Esophagus squamous epithelium (tissue), 4 donors: ENCODE measurements around the gene CMTM8.

Experiments
- POLR2A ChIP-seq, 4 donors: fragments of 450-650 bp; IDR thresholded peaks; one replicate each; pipeline ENCODE4 v1.6.1; 2017; ENCODE audit warnings: antibody characterized with exemption in 4 of 4, mild to moderate bottlenecking in 4 of 4, moderate library complexity in 3 of 4
- TF ChIP-seq, protein P1 (sequence below), 6 experiments: fragments of 450-650 bp in 4 of 6; fragments of 200-600 bp in 2 of 6; sonication (generic) in 2 of 6; IDR thresholded peaks; one replicate each; pipeline ENCODE4 v1.5.1; 2016 to 2019; ENCODE audit warnings: antibody characterized with exemption in 6 of 6, mild to moderate bottlenecking in 4 of 6, moderate library complexity in 4 of 6

DNA sequence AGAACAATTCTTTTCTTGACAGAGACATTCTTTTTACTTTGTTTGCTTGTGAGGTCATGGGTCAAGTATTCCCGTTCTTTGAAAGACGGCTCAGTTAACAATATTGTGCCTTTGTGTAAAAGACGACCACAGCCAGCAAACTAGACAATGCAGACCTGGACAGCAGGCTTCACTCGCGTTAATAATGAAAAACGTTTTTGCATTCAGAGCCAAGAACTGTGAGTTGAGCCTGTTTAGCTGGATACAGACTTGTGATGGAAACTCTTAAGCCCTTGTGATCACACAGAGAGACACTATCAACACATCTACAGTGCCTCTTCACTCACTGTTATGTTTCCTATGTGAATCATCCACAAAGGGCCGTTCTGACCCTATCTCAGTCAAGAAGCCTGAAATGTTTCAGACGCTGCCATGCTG lies 115.9 kb downstream of the CMTM8 start:
- TF ChIP-seq, protein P1, sequence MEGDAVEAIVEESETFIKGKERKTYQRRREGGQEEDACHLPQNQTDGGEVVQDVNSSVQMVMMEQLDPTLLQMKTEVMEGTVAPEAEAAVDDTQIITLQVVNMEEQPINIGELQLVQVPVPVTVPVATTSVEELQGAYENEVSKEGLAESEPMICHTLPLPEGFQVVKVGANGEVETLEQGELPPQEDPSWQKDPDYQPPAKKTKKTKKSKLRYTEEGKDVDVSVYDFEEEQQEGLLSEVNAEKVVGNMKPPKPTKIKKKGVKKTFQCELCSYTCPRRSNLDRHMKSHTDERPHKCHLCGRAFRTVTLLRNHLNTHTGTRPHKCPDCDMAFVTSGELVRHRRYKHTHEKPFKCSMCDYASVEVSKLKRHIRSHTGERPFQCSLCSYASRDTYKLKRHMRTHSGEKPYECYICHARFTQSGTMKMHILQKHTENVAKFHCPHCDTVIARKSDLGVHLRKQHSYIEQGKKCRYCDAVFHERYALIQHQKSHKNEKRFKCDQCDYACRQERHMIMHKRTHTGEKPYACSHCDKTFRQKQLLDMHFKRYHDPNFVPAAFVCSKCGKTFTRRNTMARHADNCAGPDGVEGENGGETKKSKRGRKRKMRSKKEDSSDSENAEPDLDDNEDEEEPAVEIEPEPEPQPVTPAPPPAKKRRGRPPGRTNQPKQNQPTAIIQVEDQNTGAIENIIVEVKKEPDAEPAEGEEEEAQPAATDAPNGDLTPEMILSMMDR (IDR thresholded peaks at IDR 0.05): no peak
- TF ChIP-seq POLR2A (IDR thresholded peaks at IDR 0.05): no peak
